ENCODE data around the gene SLC10A3.

The SLC10A3 gene

GRCh38 chrX:154484255-154485149, 5.9 kb downstream of the SLC10A3 start:
- no peak for DNase-seq (ENCODE audit: low read depth in 3 of 3, low spot score in 1 of 3)

GRCh38 chrX:154483325-154483724, 7.1 kb downstream of the SLC10A3 start:
- DNase-seq (ENCODE audit: low read depth in 3 of 3, low spot score in 1 of 3), result no peak

- no peak for DNase-seq (ENCODE audit: low read depth in 3 of 3, low spot score in 1 of 3)
These were observed 7.6 kb downstream of the SLC10A3 start for GRCh38 chrX:154482786-154483185.

- no peak for DNase-seq (ENCODE audit: low read depth in 3 of 3, low spot score in 1 of 3)
These were observed 8.4 kb downstream of the SLC10A3 start for GRCh38 chrX:154481911-154482601.

GRCh38 chrX:154481195-154481594, 9.2 kb downstream of the SLC10A3 start:
- no peak for DNase-seq (ENCODE audit: low read depth in 3 of 3, low spot score in 1 of 3)

GRCh38 chrX:154478728-154479622, 11.5 kb downstream of the SLC10A3 start, which contains the start of gene LAGE3:
TSS of gene LAGE3 (minus strand) at chrX:154479281. CDS start at chrX:154478915, 366 bp downstream.
- DNase-seq (ENCODE audit: low read depth in 3 of 3, low spot score in 1 of 3), result peak; percentile 79 to 91 (median 85)

DNA sequence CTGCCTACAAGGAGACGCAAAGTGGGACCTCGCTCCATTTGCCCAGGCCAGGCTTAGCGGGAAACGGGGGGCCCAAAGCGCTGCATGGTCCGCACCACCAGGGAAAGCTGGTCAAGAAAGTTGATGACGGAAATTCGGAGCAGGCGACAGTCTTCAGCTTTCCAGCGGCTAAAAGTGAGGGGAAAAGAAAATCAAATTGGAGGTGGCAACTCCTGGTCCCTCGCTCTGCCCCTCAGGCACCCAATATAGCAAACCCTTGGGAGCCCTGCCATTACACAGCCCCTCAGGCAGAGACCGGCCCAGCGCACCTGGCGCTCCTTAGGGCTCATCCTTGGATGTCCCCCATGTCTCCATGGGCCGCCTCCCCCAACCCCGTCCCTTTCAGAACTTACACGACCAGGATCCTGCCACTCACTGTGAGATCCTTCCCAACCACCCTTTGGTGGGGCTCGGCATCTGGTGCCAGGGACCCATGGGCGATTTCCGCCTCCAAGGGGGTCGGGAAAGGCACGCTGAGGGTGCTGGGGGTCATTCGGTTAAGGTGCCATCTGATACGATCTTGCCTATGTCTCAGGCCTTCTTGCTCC, 12.4 kb downstream of the SLC10A3 start:
- DNase-seq (ENCODE audit: low read depth in 3 of 3, low spot score in 1 of 3), result no peak

- no peak for DNase-seq (ENCODE audit: low read depth in 3 of 3, low spot score in 1 of 3)
These were observed 13.6 kb downstream of the SLC10A3 start for GRCh38 chrX:154476821-154477220.

DNA sequence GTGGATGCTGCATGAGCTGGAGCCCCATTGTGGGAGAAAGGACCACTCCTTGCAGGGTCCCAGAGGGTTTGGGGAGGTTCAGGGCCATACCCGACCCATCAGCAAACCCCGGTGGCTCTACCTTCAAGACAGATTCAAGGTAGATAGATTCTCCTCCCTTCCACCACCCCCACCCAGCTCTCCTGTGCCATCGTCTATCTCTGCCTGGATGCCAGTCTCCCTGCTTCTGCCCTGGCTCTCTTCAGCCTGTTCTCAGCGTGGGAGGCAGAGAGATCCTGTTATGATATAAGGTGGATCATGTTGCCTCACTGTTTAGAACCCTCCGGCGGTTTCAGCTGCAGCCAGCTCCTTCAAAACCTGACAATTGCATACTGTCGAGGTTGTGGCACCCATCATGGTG, 16.7 kb downstream of the SLC10A3 start:
- DNase-seq (ENCODE audit: low read depth in 3 of 3, low spot score in 1 of 3), result no peak

DNA sequence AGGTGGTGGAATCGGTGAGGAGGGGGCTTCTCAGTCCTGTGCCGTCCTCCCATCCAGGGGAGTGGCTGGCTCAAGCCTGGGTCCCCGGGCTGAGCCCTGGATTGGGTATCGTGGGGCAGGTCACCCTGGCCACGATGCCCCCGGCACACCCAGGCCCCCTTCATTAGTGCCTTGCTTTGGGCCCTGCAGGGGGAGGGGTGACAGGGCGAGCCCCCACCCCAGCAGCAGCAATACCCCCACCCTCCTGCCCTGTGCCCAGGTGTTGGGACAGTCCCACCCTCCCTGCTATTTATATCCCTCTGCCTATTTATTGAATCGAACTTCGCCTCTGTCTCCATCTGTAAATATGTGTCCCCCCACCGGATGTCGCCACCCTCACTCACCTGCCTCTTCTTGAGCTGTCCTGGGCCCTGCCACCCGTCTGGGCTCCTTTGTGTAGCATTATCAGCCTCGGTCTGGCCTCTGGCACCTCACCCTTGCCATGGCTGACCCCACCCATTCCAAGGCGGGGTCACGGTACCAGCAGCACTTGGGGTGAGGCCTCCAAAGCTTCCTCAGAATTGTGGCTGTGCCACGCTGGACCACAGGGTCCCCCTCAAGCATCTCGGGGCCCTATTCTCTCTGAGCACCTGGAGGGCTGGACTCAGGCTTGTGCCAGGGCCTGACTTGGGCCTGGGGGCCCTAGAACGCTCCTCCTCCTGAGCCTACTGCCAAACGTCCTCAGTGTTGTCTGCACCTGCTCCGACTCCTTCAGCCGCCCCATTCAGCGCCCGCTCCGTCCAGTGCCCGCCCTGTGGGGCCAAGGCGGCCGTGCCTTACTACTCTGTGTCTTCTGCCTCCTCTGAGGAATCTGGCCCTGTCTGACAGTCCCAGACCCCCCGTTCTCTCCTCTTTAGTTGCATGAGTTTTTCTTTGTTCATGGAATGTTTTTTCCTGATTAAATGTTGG, 17.5 kb downstream of the SLC10A3 start:
- DNase-seq (ENCODE audit: low read depth in 3 of 3, low spot score in 1 of 3), result no peak

GRCh38 chrX:154471839-154472684, 18.4 kb downstream of the SLC10A3 start:
- DNase-seq (ENCODE audit: low read depth in 3 of 3, low spot score in 1 of 3), result no peak

GRCh38 chrX:154470914-154471568, 19.4 kb downstream of the SLC10A3 start:
- DNase-seq (ENCODE audit: low read depth in 3 of 3, low spot score in 1 of 3), result no peak

DNA sequence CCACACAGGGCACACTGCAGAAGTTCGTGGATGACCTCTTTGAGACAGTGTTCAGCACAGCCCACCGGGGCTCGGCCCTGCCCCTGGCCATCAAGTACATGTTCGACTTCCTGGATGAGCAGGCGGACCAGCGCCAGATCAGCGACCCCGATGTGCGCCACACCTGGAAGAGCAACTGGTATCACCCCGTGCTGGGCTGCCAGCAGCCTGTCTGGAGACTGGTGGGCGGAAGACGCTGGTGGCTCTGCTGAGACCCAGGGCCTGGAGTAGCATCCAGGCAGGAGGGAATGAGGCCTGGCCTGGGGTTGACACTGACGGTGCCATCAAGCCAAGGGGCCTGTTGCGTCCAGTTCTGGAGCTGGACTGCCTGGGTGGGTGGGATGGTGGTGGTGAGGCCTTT, 20.0 kb downstream of the SLC10A3 start:
- no peak for DNase-seq (ENCODE audit: low read depth in 3 of 3, low spot score in 1 of 3)

DNA sequence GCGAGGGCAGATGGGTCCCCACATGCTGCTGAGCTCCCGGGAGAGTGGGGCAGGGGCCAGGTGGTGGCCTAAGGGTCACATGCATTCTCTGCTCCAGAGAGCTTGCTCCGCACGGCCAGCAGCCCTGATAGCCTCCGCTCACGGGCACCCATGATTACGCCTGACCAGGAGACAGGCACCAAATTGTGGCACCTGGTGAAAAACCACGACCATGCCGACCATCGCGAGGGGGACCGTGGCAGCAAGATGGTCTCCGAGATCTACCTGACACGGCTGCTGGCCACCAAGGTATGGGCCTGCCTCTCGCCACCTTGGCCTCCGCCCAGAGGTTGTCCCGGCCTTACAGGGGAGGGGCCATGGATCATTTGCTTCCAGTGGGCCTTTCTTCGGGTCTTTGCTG, 20.5 kb downstream of the SLC10A3 start:
- no peak for DNase-seq (ENCODE audit: low read depth in 3 of 3, low spot score in 1 of 3)

- DNase-seq (ENCODE audit: low read depth in 3 of 3, low spot score in 1 of 3), result no peak
These were observed 21.3 kb downstream of the SLC10A3 start for GRCh38 chrX:154469114-154469513.

- DNase-seq (ENCODE audit: low read depth in 3 of 3, low spot score in 1 of 3), result no peak
These were observed 22.2 kb downstream of the SLC10A3 start for GRCh38 chrX:154468217-154468616.

GRCh38 chrX:154467556-154467955, 22.9 kb downstream of the SLC10A3 start:
- DNase-seq (ENCODE audit: low read depth in 3 of 3, low spot score in 1 of 3), result no peak

DNA sequence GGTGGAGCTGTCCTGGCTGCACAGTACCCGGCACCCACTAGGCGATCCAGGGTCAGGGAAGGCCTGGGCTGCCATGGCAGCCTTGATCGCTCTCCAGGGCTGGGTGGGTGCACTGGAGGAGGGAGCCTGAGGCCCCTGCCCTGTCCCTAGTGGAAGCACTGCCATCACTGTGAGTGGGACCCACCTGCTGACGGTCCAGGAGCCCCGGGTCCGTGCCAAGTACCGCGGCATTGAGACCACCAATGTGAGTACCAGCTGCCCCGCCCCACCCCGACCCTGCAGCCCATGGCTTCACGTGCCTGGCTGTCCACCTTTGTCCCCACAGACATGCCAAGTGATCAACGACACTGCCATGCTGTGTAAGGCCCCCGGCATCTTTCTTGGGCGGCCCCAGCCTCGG, 23.5 kb downstream of the SLC10A3 start:
- DNase-seq (ENCODE audit: low read depth in 3 of 3, low spot score in 1 of 3), result no peak

All from stimulated activated CD4-positive, alpha-beta T cell treated with anti-CD3 and anti-CD28 coated beads, TNF-alpha, amount 100 ng/mL, for 1 hour (primary cell).